Duodenal mucosa (tissue), 2 donors: Measurements from ENCODE around the gene IL17B.

Source experiments
- H3K27ac ChIP-seq: one replicate; pipeline ENCODE4 v1.7.0; 2013; ENCODE audit warnings: low read depth, low read length
- H3K27me3 ChIP-seq, 2 donors: one replicate each; pipeline ENCODE4 v1.7.0; 2013; ENCODE audit warnings: low read length in 2 of 2, control low read depth in 1 of 2; ENCODE audit not compliant: insufficient read depth in 2 of 2, control insufficient read depth in 1 of 2
- H3K36me3 ChIP-seq, 2 donors: one replicate each; pipeline ENCODE4 v1.7.0; 2013; ENCODE audit warnings: low read length in 2 of 2, control low read depth in 1 of 2; ENCODE audit not compliant: insufficient read depth in 2 of 2, control insufficient read depth in 1 of 2
- H3K4me1 ChIP-seq, 2 donors: one replicate each; pipeline ENCODE4 v1.7.0; 2013; ENCODE audit warnings: low read length in 2 of 2, control low read depth in 1 of 2; ENCODE audit not compliant: insufficient read depth in 2 of 2, control insufficient read depth in 1 of 2
- H3K4me3 ChIP-seq, 2 donors: one replicate each; pipeline ENCODE4 v1.7.0; 2013; ENCODE audit warnings: low read length in 2 of 2, low read depth in 1 of 2
- H3K9ac ChIP-seq, 2 donors: one replicate each; pipeline ENCODE4 v1.7.0; 2013; ENCODE audit warnings: low read length in 2 of 2, low read depth in 1 of 2
- H3K9me3 ChIP-seq, 2 donors: one replicate each; pipeline ENCODE4 v1.7.0; 2013; ENCODE audit warnings: low read length in 2 of 2, control low read depth in 1 of 2; ENCODE audit not compliant: control insufficient read depth in 1 of 2

IL17B gene

GRCh38 chr5:149379177-149379761 lies at the start of gene IL17B:
TSS of gene IL17B (minus strand) at chr5:149379292. CDS start at chr5:149379225, 67 bp downstream.
- H3K36me3 ChIP-seq: no peaks in the 10 kb centered on the region
- H3K4me3 ChIP-seq: no peak within 1 kb of the TSS
- H3K4me1 ChIP-seq: peaks cover 0 to 12% of the 10 kb centered on the region in 2 donors
- no peaks in the 10 kb centered on the region for H3K9me3 ChIP-seq
- no peaks in the 10 kb centered on the region for H3K27me3 ChIP-seq
- H3K27ac ChIP-seq: no peak within 1 kb of the TSS
- no peak within 1 kb of the TSS for H3K9ac ChIP-seq

GRCh38 chr5:149428032-149428431 lies 48.9 kb upstream of the IL17B start:
- no peak overlapping the region for H3K9ac ChIP-seq
- no peak overlapping the region for H3K4me3 ChIP-seq
- H3K27me3 ChIP-seq: no peaks in the 10 kb centered on the region
- H3K9me3 ChIP-seq: no peaks in the 10 kb centered on the region
- H3K4me1 ChIP-seq: peaks cover 2 to 8% of the 10 kb centered on the region in 2 donors
- no peak overlapping the region for H3K27ac ChIP-seq
- peaks cover 0 to 10% of the 10 kb centered on the region in 2 donors for H3K36me3 ChIP-seq

GRCh38 chr5:149427374-149427773 lies 48.3 kb upstream of the IL17B start:
- no peaks in the 10 kb centered on the region for H3K27me3 ChIP-seq
- peaks cover 4 to 9% of the 10 kb centered on the region in 2 donors for H3K4me1 ChIP-seq
- H3K9me3 ChIP-seq: no peaks in the 10 kb centered on the region
- H3K27ac ChIP-seq: no peak overlapping the region
- no peak overlapping the region for H3K9ac ChIP-seq
- H3K36me3 ChIP-seq: peaks cover 0 to 10% of the 10 kb centered on the region in 2 donors
- H3K4me3 ChIP-seq: no peak overlapping the region

- H3K9ac ChIP-seq: no peak overlapping the region
- no peaks in the 10 kb centered on the region for H3K27me3 ChIP-seq
- H3K9me3 ChIP-seq: no peaks in the 10 kb centered on the region
- H3K4me3 ChIP-seq: no peak overlapping the region
- H3K36me3 ChIP-seq: peaks cover 0 to 10% of the 10 kb centered on the region in 2 donors
- no peak overlapping the region for H3K27ac ChIP-seq
- peaks cover 4 to 14% of the 10 kb centered on the region in 2 donors for H3K4me1 ChIP-seq
Measured at GRCh38 chr5:149426931-149427330, 47.8 kb upstream of the IL17B start.

- Histone ChIP-seq H3K27me3 (no peaks in the 10 kb centered on the region), H3K9me3 (no peaks in the 10 kb centered on the region), H3K4me1 (peaks cover 9 to 17% of the 10 kb centered on the region in 2 donors), H3K27ac (no peak overlapping the region), H3K4me3 (no peak overlapping the region), H3K9ac (no peak overlapping the region), H3K36me3 (peaks cover 0 to 10% of the 10 kb centered on the region in 2 donors)
Measured at GRCh38 chr5:149425729-149426128, 46.6 kb upstream of the IL17B start.

- Histone ChIP-seq H3K4me1 (peaks cover 9 to 15% of the 10 kb centered on the region in 2 donors), H3K36me3 (peaks cover 0 to 10% of the 10 kb centered on the region in 2 donors), H3K9me3 (no peaks in the 10 kb centered on the region), H3K9ac (no peak overlapping the region), H3K4me3 (no peak overlapping the region), H3K27me3 (no peaks in the 10 kb centered on the region), H3K27ac (peak overlapping the region; percentile 72)
Measured at GRCh38 chr5:149424371-149425315, 45.6 kb upstream of the IL17B start.

GRCh38 chr5:149423794-149424268 lies 44.7 kb upstream of the IL17B start:
- no peaks in the 10 kb centered on the region for H3K27me3 ChIP-seq
- H3K36me3 ChIP-seq: peaks cover 0 to 7% of the 10 kb centered on the region in 2 donors
- H3K4me1 ChIP-seq: peaks cover 9 to 15% of the 10 kb centered on the region in 2 donors
- peak overlapping the region; percentile 72 for H3K27ac ChIP-seq
- no peaks in the 10 kb centered on the region for H3K9me3 ChIP-seq
- peak overlapping the region in 1 of 2 donors; percentile 43 for H3K9ac ChIP-seq
- H3K4me3 ChIP-seq: no peak overlapping the region

- no peak overlapping the region for H3K4me3 ChIP-seq
Measured at GRCh38 chr5:149423049-149423793, 44.1 kb upstream of the IL17B start.

GRCh38 chr5:149422366-149423048 lies 43.4 kb upstream of the IL17B start:
- Histone ChIP-seq H3K36me3 (peaks cover 0 to 4% of the 10 kb centered on the region in 2 donors), H3K27ac (peak overlapping the region; percentile 72), H3K4me1 (peaks cover 9 to 20% of the 10 kb centered on the region in 2 donors), H3K9me3 (no peaks in the 10 kb centered on the region), H3K4me3 (no peak overlapping the region), H3K9ac (peak overlapping the region in 1 of 2 donors; percentile 41), H3K27me3 (no peaks in the 10 kb centered on the region)

More at GRCh38 chr5:149423049-149423793, 44.1 kb upstream of the IL17B start:
- Histone ChIP-seq H3K27ac (peak overlapping the region; percentile 72), H3K9me3 (no peaks in the 10 kb centered on the region), H3K4me1 (peaks cover 9 to 15% of the 10 kb centered on the region in 2 donors), H3K9ac (peak overlapping the region; percentile 41 to 43), H3K27me3 (no peaks in the 10 kb centered on the region), H3K36me3 (peaks cover 0 to 4% of the 10 kb centered on the region in 2 donors)
